SK-N-SH (cell line): ENCODE results near the gene PDE4A.

ENCODE experiments used
- EP300 ChIP-seq, 2 experiments: IDR thresholded peaks; 2 replicates each; pipeline versions ENCODE4 v1.4.0 to v1.6.1; 2012; ENCODE audit warnings: borderline replicate concordance in 1 of 2, low read depth in 1 of 2, low read length in 1 of 2
- GABPA ChIP-seq: IDR thresholded peaks from 2 replicates; pipeline ENCODE4 v1.4.0; 2012; ENCODE audit warnings: low read depth, mild to moderate bottlenecking
- POLR2AphosphoS5 ChIP-seq: IDR thresholded peaks from 2 replicates; pipeline ENCODE4 v1.6.1; 2012; ENCODE audit warnings: low read depth, low read length
- SMC3 ChIP-seq: IDR thresholded peaks from 2 replicates; pipeline ENCODE4 v1.6.1; 2012; ENCODE audit warnings: low read depth, low read length, improper control_type of control experiment
- YY1 ChIP-seq: IDR thresholded peaks from 2 replicates; pipeline ENCODE4 v1.4.0; 2012; ENCODE audit warnings: low read depth, mild to moderate bottlenecking
- TF ChIP-seq, protein P1 (sequence below): fragments of 200-600 bp; sonication (generic); IDR thresholded peaks from 2 replicates; pipeline ENCODE4 v1.6.1; 2017; ENCODE audit warnings: antibody characterized with exemption, mild to moderate bottlenecking, moderate library complexity
- TF ChIP-seq, protein P2 (sequence below): IDR thresholded peaks from 2 replicates; pipeline ENCODE4 v1.4.0; 2012; ENCODE audit warnings: low read depth, borderline replicate concordance
- TF ChIP-seq, protein P3 (sequence below): IDR thresholded peaks from 2 replicates; pipeline ENCODE4 v1.4.0; 2012; ENCODE audit warnings: low read depth

DNA sequence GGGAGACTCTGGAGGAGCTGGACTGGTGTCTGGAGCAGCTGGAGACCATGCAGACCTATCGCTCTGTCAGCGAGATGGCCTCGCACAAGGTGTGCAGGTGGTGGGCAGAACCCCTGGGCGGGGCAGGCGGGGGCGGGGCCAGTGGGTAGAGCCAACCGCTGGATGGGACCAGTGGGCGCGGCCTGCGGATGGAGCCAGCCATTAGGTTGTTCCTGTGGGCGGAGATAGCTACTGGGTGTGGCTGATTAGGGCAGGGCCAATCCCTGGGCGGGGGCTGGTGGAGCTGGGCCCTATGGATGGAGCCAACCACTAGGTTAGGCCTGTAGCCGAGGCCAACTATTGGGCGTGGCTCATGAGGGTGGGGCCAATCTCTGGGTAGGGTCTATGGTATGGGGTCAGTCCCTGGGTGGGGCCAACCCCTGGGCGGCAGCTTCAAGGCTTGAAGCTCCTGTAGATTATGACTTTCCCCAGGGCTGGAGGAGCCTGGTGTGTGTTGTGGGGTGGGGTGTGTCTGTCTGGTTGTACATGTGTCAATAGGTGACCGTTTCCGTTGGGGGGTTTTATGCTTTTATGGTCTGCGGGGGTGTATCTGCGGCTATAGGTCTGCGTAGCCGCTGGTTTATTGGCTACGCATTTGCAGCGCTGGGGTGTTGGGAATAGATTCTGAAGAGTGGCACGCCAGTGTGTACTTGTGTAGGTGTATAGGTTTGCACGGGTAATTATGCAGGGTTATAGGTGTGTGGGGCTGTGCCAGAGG, 30.7 kb downstream of the PDE4A start:
- TF ChIP-seq, protein P1, sequence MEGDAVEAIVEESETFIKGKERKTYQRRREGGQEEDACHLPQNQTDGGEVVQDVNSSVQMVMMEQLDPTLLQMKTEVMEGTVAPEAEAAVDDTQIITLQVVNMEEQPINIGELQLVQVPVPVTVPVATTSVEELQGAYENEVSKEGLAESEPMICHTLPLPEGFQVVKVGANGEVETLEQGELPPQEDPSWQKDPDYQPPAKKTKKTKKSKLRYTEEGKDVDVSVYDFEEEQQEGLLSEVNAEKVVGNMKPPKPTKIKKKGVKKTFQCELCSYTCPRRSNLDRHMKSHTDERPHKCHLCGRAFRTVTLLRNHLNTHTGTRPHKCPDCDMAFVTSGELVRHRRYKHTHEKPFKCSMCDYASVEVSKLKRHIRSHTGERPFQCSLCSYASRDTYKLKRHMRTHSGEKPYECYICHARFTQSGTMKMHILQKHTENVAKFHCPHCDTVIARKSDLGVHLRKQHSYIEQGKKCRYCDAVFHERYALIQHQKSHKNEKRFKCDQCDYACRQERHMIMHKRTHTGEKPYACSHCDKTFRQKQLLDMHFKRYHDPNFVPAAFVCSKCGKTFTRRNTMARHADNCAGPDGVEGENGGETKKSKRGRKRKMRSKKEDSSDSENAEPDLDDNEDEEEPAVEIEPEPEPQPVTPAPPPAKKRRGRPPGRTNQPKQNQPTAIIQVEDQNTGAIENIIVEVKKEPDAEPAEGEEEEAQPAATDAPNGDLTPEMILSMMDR, result no peak
- TF ChIP-seq, protein P2, sequence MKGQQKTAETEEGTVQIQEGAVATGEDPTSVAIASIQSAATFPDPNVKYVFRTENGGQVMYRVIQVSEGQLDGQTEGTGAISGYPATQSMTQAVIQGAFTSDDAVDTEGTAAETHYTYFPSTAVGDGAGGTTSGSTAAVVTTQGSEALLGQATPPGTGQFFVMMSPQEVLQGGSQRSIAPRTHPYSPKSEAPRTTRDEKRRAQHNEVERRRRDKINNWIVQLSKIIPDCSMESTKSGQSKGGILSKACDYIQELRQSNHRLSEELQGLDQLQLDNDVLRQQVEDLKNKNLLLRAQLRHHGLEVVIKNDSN, result no peak
- TF ChIP-seq POLR2AphosphoS5 (no peak), YY1 (no peak), SMC3 (no peak), EP300 (IDR thresholded peaks at IDR 0.05; ENCODE audit: borderline replicate concordance in 1 of 2, low read depth in 1 of 2, low read length in 1 of 2) (no peak), GABPA (no peak)
- TF ChIP-seq, protein P3, sequence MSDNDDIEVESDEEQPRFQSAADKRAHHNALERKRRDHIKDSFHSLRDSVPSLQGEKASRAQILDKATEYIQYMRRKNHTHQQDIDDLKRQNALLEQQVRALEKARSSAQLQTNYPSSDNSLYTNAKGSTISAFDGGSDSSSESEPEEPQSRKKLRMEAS, result no peak
